CD8-positive, alpha-beta memory T cell (primary cell): Measurements from ENCODE around the gene OTUD3. TPM values are rescaled to one million over a fixed set of nuclear protein-coding genes. Genes with fewer than 3 reads are reported as not detected.
"Not testable (repeated sequence)": the region's sequence is repeated elsewhere in the genome, so short reads cannot be mapped to it uniquely, and the experiment has no call there.

Experiments used
- CTCF ChIA-PET: fragments of 350-600 bp; sonication (Branson Sonifier 250); formaldehyde crosslinking; loops from one replicate; lab custom pipeline; 2021; ENCODE audit warnings: antibody characterized with exemption; lab: Charles Lee
- POLR2A ChIA-PET: fragments of 350-600 bp; sonication (Branson Sonifier 250); formaldehyde crosslinking; loops from one replicate; lab custom pipeline; 2021; ENCODE audit warnings: antibody characterized with exemption; lab: Charles Lee
- DNase-seq, 5 donors: peaks; one replicate each; pipeline versions ENCODE4 v3.0.0 to v3.0.0-alpha.2; 2020 to 2022; ENCODE audit warnings: mixed read lengths in 1 of 5
- H3K27ac ChIP-seq: one replicate; pipeline ENCODE4 v1.7.0; 2013; ENCODE audit warnings: low read depth, mild to moderate bottlenecking, low read length, moderate library complexity
- H3K27me3 ChIP-seq: 2 replicates; pipeline ENCODE4 v1.7.0; 2013; ENCODE audit warnings: low read length, mild to moderate bottlenecking; ENCODE audit not compliant: insufficient read depth, poor library complexity, severe bottlenecking
- H3K36me3 ChIP-seq: 2 replicates; pipeline ENCODE4 v1.7.0; 2013; ENCODE audit warnings: mild to moderate bottlenecking, low read length, moderate library complexity; ENCODE audit not compliant: insufficient read depth
- H3K4me1 ChIP-seq: 2 replicates; pipeline ENCODE4 v1.7.0; 2013; ENCODE audit warnings: mild to moderate bottlenecking, low read length, moderate library complexity; ENCODE audit not compliant: insufficient read depth
- H3K4me3 ChIP-seq: 2 replicates; pipeline ENCODE4 v1.7.0; 2013; ENCODE audit warnings: mild to moderate bottlenecking, low read length
- H3K9me3 ChIP-seq: 2 replicates; pipeline ENCODE4 v1.7.0; 2013; ENCODE audit warnings: mild to moderate bottlenecking, low read length
- H3K27ac Mint-ChIP-seq, 8 donors: one replicate each; pipeline ENCODE4 v1.8.0; 2020 to 2021; ENCODE audit warnings: mixed read lengths in 8 of 8, mild to moderate bottlenecking in 6 of 8, inconsistent platforms in 3 of 8, moderate library complexity in 3 of 8
- H3K27me3 Mint-ChIP-seq, 2 donors: one replicate each; pipeline ENCODE4 v1.8.0; 2020 to 2021; ENCODE audit warnings: mixed read lengths in 2 of 2, mild to moderate bottlenecking in 1 of 2, moderate library complexity in 1 of 2
- H3K36me3 Mint-ChIP-seq, 3 donors: one replicate each; pipeline ENCODE4 v1.8.0; 2020 to 2021; ENCODE audit warnings: mixed read lengths in 3 of 3, inconsistent platforms in 1 of 3, mild to moderate bottlenecking in 1 of 3
- H3K4me1 Mint-ChIP-seq, 3 donors: one replicate each; pipeline ENCODE4 v1.8.0; 2020 to 2021; ENCODE audit warnings: mixed read lengths in 3 of 3, inconsistent platforms in 1 of 3, mild to moderate bottlenecking in 1 of 3
- H3K4me3 Mint-ChIP-seq, 7 donors: one replicate each; pipeline ENCODE4 v1.8.0; 2020 to 2021; ENCODE audit warnings: mixed read lengths in 7 of 7, mild to moderate bottlenecking in 6 of 7, moderate library complexity in 4 of 7, inconsistent platforms in 2 of 7
- H3K9me3 Mint-ChIP-seq, 5 donors: one replicate each; pipeline ENCODE4 v1.8.0; 2020 to 2022; ENCODE audit warnings: mixed read lengths in 5 of 5, mild to moderate bottlenecking in 3 of 5, moderate library complexity in 2 of 5, inconsistent platforms in 1 of 5
- polyA plus RNA-seq: library from polyadenylated mRNA; unstranded; fragments of 300-500 nt; fragmentation: Illumina TruSeq; gene quantifications from one replicate; pipeline ENCODE4 v1.2.3, GENCODE V29; 2021
- total RNA-seq, 2 experiments: library from RNA; stranded (reverse); gene quantifications; one replicate each; pipeline ENCODE4 v1.2.3, GENCODE V29; 2021

Gene OTUD3
- total and polyA plus RNA-seq, 3 experiments from 2014 or later = 1.1 to 7.9 (median 6.0) TPM

DNA sequence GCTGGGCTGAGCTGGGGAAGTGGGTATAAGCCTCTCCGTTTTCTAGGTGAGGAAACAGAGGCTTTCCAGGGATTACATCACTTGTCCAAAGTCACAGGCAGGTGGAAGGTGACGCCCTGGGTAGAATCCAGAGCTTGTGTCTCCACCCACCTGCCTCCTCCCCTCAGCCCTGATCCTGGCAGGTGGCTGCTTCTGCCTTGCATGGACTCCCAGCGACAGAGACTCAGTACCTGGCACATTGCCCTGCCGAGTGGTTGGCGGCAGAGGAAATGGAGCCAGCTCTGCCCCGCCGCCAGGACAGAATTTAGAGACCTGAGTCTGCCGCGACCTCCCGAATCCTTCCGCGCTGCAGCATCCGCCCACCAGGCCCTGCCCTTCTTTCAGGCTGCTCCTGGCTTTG lies 39.1 kb downstream of the OTUD3 start:
- no peak overlapping the region for H3K27ac ChIP-seq
- POLR2A ChIA-PET = no interaction called here
- no peak for DNase-seq
- no peaks in the 10 kb centered on the region for H3K9me3 ChIP-seq
- H3K4me3 ChIP-seq = no peak overlapping the region
- no peaks in the 10 kb centered on the region for H3K36me3 ChIP-seq
- H3K27me3 ChIP-seq = no peaks in the 10 kb centered on the region
- Mint-ChIP-seq H3K27ac (no peak overlapping the region), H3K4me3 (no peak overlapping the region), H3K4me1 (peaks cover 3 to 6% (median 3%) of the 10 kb centered on the region in 3 donors), H3K36me3 (no peaks in the 10 kb centered on the region), H3K9me3 (no peaks in the 10 kb centered on the region), H3K27me3 (peaks cover 6% of the 10 kb centered on the region in 2 donors)
- CTCF ChIA-PET = interaction anchor here (1.7 to 6.1 kb wide), 3 partner anchors 231 to 274 kb away, joined by 5 to 47 read pairs (median 31); no protein-coding TSS in a partner anchor
- peaks cover 6% of the 10 kb centered on the region for H3K4me1 ChIP-seq

- ChIA-PET POLR2A (no interaction called here), CTCF (interaction anchor here (6.1 kb wide), 1 partner anchor 230 kb away, joined by 31 read pairs; no protein-coding TSS in a partner anchor)
- Histone ChIP-seq H3K4me3 (no peak overlapping the region), H3K4me1 (peaks cover 6% of the 10 kb centered on the region), H3K27me3 (no peaks in the 10 kb centered on the region), H3K27ac (no peak overlapping the region), H3K9me3 (no peaks in the 10 kb centered on the region), H3K36me3 (no peaks in the 10 kb centered on the region)
- Mint-ChIP-seq H3K4me3 (no peak overlapping the region), H3K27ac (no peak overlapping the region), H3K27me3 (peaks cover 6 to 8% of the 10 kb centered on the region in 2 donors), H3K4me1 (peaks cover 3 to 6% (median 3%) of the 10 kb centered on the region in 3 donors), H3K9me3 (no peaks in the 10 kb centered on the region), H3K36me3 (no peaks in the 10 kb centered on the region)
- DNase-seq = no peak
These were observed 40.0 kb downstream of the OTUD3 start for GRCh38 chr1:19922015-19922688.

GRCh38 chr1:19923137-19923952 lies 41.1 kb downstream of the OTUD3 start, which contains the start of gene PLA2G2E:
TSS of gene PLA2G2E (minus strand) at chr1:19923617. CDS start at chr1:19923559, 58 bp downstream.
- peaks cover 6 to 11% of the 10 kb centered on the region in 2 donors for H3K27me3 Mint-ChIP-seq
- Histone ChIP-seq H3K27me3 (no peaks in the 10 kb centered on the region), H3K4me3 (no peak within 1 kb of the TSS), H3K9me3 (no peaks in the 10 kb centered on the region), H3K36me3 (no peaks in the 10 kb centered on the region), H3K27ac (no peak within 1 kb of the TSS), H3K4me1 (no peaks in the 10 kb centered on the region)
- no peak for DNase-seq
- H3K4me3 Mint-ChIP-seq = peak within 1 kb of the TSS in 1 of 7 donors; percentile 48
- no peaks in the 10 kb centered on the region for H3K4me1 Mint-ChIP-seq
- CTCF ChIA-PET = interaction anchor here (6.1 kb wide), 1 partner anchor 229 kb away, joined by 31 read pairs; no protein-coding TSS in a partner anchor
- H3K9me3 Mint-ChIP-seq = no peaks in the 10 kb centered on the region
- no peaks in the 10 kb centered on the region for H3K36me3 Mint-ChIP-seq
- no peak within 1 kb of the TSS for H3K27ac Mint-ChIP-seq
- POLR2A ChIA-PET = no interaction called here

DNA sequence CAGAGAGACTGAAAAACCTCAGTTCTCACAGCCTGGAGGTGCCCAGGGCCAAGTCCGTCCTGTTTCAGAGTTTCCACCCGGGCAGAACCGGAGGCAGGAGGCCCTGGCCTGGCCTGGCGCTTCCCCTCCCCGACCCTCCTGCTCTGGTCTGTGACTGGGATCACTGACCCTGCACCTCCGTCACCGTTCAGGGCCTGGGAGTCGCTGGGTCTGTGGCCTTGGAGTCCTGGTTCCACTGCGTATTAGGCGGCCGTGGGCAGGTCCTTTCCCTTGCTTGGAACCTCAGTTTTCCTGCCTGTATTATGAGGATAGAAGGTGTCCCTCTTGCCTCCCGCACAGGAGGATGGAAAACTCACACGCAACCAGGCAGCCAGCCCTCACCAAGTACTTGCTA lies 41.8 kb downstream of the OTUD3 start:
- POLR2A ChIA-PET = no interaction called here
- CTCF ChIA-PET = no interaction called here
- Mint-ChIP-seq H3K36me3 (no peaks in the 10 kb centered on the region), H3K27me3 (peaks cover 6 to 11% of the 10 kb centered on the region in 2 donors), H3K4me3 (no peak overlapping the region), H3K27ac (no peak overlapping the region), H3K4me1 (no peaks in the 10 kb centered on the region), H3K9me3 (no peaks in the 10 kb centered on the region)
- H3K27ac ChIP-seq = no peak overlapping the region
- no peak for DNase-seq
- H3K9me3 ChIP-seq = no peaks in the 10 kb centered on the region
- H3K4me1 ChIP-seq = no peaks in the 10 kb centered on the region
- no peak overlapping the region for H3K4me3 ChIP-seq
- H3K27me3 ChIP-seq = no peaks in the 10 kb centered on the region
- H3K36me3 ChIP-seq = no peaks in the 10 kb centered on the region

GRCh38 chr1:19925342-19926070 lies 43.3 kb downstream of the OTUD3 start:
- H3K27me3 Mint-ChIP-seq = peaks cover 8 to 10% of the 10 kb centered on the region in 2 donors
- H3K4me3 ChIP-seq = no peak overlapping the region
- no peak overlapping the region for H3K27ac Mint-ChIP-seq
- no peak overlapping the region for H3K4me3 Mint-ChIP-seq
- no peaks in the 10 kb centered on the region for H3K36me3 Mint-ChIP-seq
- H3K9me3 Mint-ChIP-seq = peaks cover 0 to 5% (median 3%) of the 10 kb centered on the region in 5 donors
- H3K27ac ChIP-seq = no peak overlapping the region
- H3K4me1 Mint-ChIP-seq = no peaks in the 10 kb centered on the region
- no peaks in the 10 kb centered on the region for H3K9me3 ChIP-seq
- no peaks in the 10 kb centered on the region for H3K36me3 ChIP-seq
- ChIA-PET POLR2A (no interaction called here), CTCF (no interaction called here)
- no peak for DNase-seq
- no peaks in the 10 kb centered on the region for H3K4me1 ChIP-seq
- no peaks in the 10 kb centered on the region for H3K27me3 ChIP-seq

GRCh38 chr1:19926296-19927129 lies 44.3 kb downstream of the OTUD3 start:
- CTCF ChIA-PET = no interaction called here
- H3K4me1 ChIP-seq = no peaks in the 10 kb centered on the region
- H3K27me3 ChIP-seq = no peaks in the 10 kb centered on the region
- Mint-ChIP-seq H3K9me3 (peaks cover 0 to 13% (median 11%) of the 10 kb centered on the region in 5 donors), H3K27me3 (peaks cover 8 to 10% of the 10 kb centered on the region in 2 donors), H3K4me1 (no peaks in the 10 kb centered on the region), H3K4me3 (no peak overlapping the region), H3K27ac (no peak overlapping the region), H3K36me3 (no peaks in the 10 kb centered on the region)
- POLR2A ChIA-PET = interaction anchor here (0.6 kb wide), 1 partner anchor 9 kb away, joined by 4 read pairs; no protein-coding TSS in a partner anchor
- H3K9me3 ChIP-seq = no peaks in the 10 kb centered on the region
- DNase-seq = no peak
- no peaks in the 10 kb centered on the region for H3K36me3 ChIP-seq
- no peak overlapping the region for H3K27ac ChIP-seq
- H3K4me3 ChIP-seq = no peak overlapping the region

GRCh38 chr1:19927130-19927421 lies 44.9 kb downstream of the OTUD3 start:
- H3K9me3 Mint-ChIP-seq = peaks cover 5 to 19% (median 17%) of the 10 kb centered on the region in 5 donors

More at GRCh38 chr1:19927130-19927421, 44.9 kb downstream of the OTUD3 start:
- peaks cover 10% of the 10 kb centered on the region in 2 donors for H3K27me3 Mint-ChIP-seq
- H3K4me3 Mint-ChIP-seq, DNase-seq, H3K36me3 Mint-ChIP-seq, H3K27ac Mint-ChIP-seq, H3K4me3 ChIP-seq, CTCF ChIA-PET, H3K36me3 ChIP-seq, H3K27ac ChIP-seq, H3K9me3 ChIP-seq, H3K27me3 ChIP-seq, H3K4me1 ChIP-seq, H3K4me1 Mint-ChIP-seq: not testable (repeated sequence)
- POLR2A ChIA-PET = interaction anchor here (0.6 kb wide), 1 partner anchor 9 kb away, joined by 4 read pairs; no protein-coding TSS in a partner anchor
